ENCODE measurements around the gene FRMPD2. TPM values are rescaled to one million over a fixed set of nuclear protein-coding genes. Genes with fewer than 3 reads are reported as not detected.

The FRMPD2 gene
- total and polyA plus RNA-seq, 2 donors (not counting 3 experiments of a cell fraction or from before 2014, with no cell fraction given), result 0.42 TPM; not detected in 1

GRCh38 chr10:48253970-48254657 lies 20.4 kb downstream of the FRMPD2 start:
- H4K20me1 ChIP-seq (replicated peaks; ENCODE audit: control insufficient read depth, extremely low read depth, insufficient read depth, low read length), result no peaks in the 10 kb centered on the region
- no peaks in the 10 kb centered on the region for H3K9me3 ChIP-seq (replicated peaks; ENCODE audit: control insufficient read depth, insufficient read depth, low read length)

More at GRCh38 chr10:48253970-48254657, 20.4 kb downstream of the FRMPD2 start:
- ChIA-PET POLR2A (interaction anchor here (0.7 kb wide), 1 partner anchor 33 kb away, joined by 3 read pairs; no protein-coding TSS in a partner anchor), CTCF (interaction anchor here (1.0 kb wide), 2 partner anchors 39 to 404 kb away, joined by 3 read pairs; no protein-coding TSS in a partner anchor)
- no TSS peak for BruUV-seq (replicated peaks)
- H3K4me2 ChIP-seq (ENCODE audit: insufficient read depth, low read length), result peak overlapping the region; percentile 2
- no peak overlapping the region for H3K4me3 ChIP-seq (replicated peaks in 1 of 3; ENCODE audit: insufficient read depth in 1 of 3, low read depth in 1 of 3, low read length in 3 of 3)
- H3K79me2 ChIP-seq (ENCODE audit: control insufficient read depth, insufficient read depth, low read length), result no peaks in the 10 kb centered on the region
- intact Hi-C loops (cut with micrococcal nuclease), result loop anchor here (5.0 kb wide), 1 partner anchor 37 kb away; no protein-coding TSS in a partner anchor
- no peaks in the 10 kb centered on the region for H3K36me3 ChIP-seq (ENCODE audit: control insufficient read depth in 2 of 2, extremely low read depth in 1 of 2, insufficient read depth in 2 of 2, low read length in 2 of 2)
- no peak for TF ChIP-seq EZH2 (IDR thresholded peaks at IDR 0.05; ENCODE audit: borderline replicate concordance, low read depth, low read length, severe bottlenecking)
- TF ChIP-seq JUN (IDR thresholded peaks at IDR 0.05; ENCODE audit: borderline replicate concordance, insufficient read depth, insufficient read length, low read depth), result peak; percentile 66
- no peak for TF ChIP-seq POLR2AphosphoS5 (IDR thresholded peaks at IDR 0.05; ENCODE audit: insufficient read depth, low read depth, low read length)
- peak; percentile 58 for TF ChIP-seq FOS (IDR thresholded peaks at IDR 0.05; ENCODE audit: borderline replicate concordance, insufficient read depth, low read length)
- no peak for TF ChIP-seq MYC (IDR thresholded peaks at IDR 0.05; ENCODE audit: low read depth, low read length)
- TF ChIP-seq GATA2 (IDR thresholded peaks at IDR 0.05; ENCODE audit: insufficient read depth, insufficient read length, low read depth, low read length), result no peak
- no peak for TF ChIP-seq MAX (IDR thresholded peaks at IDR 0.05; ENCODE audit: insufficient read depth, insufficient read length)
- TF ChIP-seq CTCF (IDR thresholded peaks at IDR 0.05; ENCODE audit: extremely low read depth in 1 of 2, insufficient read depth in 1 of 2, low read depth in 1 of 2, low read length in 2 of 2), result no peak
- TF ChIP-seq POLR2A (IDR thresholded peaks at IDR 0.05; ENCODE audit: low read depth, low read length), result no peak
- peaks cover 0 to 6% of the 10 kb centered on the region in 2 experiments for H3K27me3 ChIP-seq (ENCODE audit: control insufficient read depth in 2 of 2, insufficient read depth in 2 of 2, low read length in 2 of 2)
- H3K9me1 ChIP-seq (replicated peaks; ENCODE audit: control insufficient read depth, extremely low read depth, insufficient read depth, low read length), result no peaks in the 10 kb centered on the region
- H3K9ac ChIP-seq (replicated peaks; ENCODE audit: extremely low read depth, insufficient read depth, low read length), result no peak overlapping the region
- peaks cover 13% of the 10 kb centered on the region for H3K4me1 ChIP-seq (ENCODE audit: control insufficient read depth, extremely low read depth, insufficient read depth, low read length)
- dilution Hi-C loops (cut with MboI; ENCODE audit: extremely low pct_ligation_motif_present, low sequenced_read_pairs), result no loop called here
- DNase-seq (ENCODE audit: low read depth, low spot score) (peak; percentile 78), FAIRE-seq (peak; percentile 91)
- H2AFZ ChIP-seq (ENCODE audit: low read depth, low read length), result no peak overlapping the region
- peak overlapping the region; percentile 7 for H3K27ac ChIP-seq (ENCODE audit: insufficient read depth, low read depth, low read length)

Measured in endothelial cell of umbilical vein (primary cell).